ENCODE measurements around the gene LRIG1.

Gene LRIG1

DNA sequence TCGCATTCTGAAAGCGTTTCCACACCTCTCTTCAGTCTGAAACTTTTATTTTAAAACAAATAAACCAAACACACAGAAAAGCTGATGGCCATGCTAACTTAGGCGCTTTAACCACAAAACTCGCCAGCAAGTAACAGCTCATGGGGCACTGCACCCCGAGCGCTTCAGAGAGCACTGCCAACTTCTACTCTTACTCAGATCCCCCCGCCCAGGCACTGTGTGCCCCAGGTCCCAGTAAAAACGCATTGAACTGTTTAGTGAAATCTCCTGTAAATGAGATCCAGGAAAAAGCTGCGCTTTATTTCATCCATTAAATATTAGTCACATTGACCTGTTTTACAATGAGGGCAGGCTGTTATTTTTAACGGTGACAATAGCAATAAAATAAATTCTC, 99.7 kb downstream of the LRIG1 start:
- no peak for DNase-seq (ENCODE audit: low read depth)

DNA sequence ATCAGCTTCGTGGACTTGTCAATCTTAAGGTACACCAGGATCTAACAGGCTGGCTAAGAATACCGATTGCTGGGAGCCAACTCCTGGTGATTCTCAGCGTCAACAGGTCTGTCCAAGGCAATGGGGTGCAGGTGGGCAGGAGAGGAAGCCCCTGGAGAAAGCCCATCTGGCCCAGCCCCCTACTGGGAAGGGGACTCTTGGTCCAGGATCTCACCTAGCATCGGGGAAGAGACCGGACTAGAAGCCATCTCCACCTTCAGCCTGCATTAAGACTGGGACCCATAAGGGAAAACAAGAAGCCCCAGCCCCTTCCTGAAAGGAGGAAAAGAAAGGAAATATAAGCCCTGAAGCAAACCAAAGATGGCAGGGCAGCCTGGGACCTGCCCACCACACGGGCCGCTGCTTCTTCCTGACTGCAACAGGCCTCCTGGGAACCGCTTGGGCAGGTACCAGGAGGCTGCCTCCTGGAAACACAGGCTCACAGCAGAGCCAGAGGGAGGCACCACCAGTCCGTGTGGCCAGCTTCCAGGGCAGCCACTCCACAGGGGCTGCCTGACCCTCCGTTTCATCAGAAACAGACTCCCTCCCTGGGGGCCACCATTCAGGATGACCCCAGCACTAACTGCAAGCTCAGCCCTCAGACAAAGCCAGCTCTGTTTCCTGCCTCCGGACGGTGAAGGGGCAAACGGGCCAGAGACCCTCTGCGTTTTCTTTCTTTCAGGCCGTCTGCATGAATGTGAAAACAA, 100.2 kb downstream of the LRIG1 start:
- DNase-seq (ENCODE audit: low read depth) = no peak

DNA sequence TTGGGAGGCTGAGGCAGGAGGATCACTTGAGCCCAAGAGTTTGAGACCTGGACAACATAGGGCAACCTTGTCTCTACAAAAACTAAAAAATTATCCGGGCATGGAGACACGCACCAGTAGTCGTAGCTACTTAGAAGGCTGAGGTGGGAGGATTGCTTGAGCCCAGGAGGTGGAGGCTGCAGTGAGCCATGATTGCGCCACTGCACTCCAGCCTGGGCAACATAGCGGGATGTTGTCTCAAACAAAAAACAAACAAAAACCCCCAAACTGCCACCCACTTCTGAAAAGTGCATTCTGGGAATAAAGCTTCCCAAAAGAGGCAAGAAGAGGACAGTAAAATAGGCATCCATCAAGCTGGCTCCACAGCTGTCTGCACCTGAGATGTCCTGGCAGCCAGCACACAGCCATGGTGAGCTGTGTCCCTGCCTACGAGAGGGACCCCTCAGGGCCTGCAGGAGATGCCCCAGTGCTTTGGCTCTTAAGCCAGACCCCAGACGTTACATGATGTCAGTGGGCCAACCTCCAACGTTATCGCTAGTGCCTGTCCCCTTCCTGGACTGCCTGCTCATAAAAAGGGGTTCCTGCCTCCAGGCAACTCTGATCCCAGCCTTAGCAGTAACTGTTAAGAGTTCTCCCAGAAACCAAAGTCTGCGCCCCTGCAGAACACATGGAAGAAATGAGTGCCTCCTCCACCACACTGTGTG, 101.1 kb downstream of the LRIG1 start:
- no peak for DNase-seq (ENCODE audit: low read depth)

DNA sequence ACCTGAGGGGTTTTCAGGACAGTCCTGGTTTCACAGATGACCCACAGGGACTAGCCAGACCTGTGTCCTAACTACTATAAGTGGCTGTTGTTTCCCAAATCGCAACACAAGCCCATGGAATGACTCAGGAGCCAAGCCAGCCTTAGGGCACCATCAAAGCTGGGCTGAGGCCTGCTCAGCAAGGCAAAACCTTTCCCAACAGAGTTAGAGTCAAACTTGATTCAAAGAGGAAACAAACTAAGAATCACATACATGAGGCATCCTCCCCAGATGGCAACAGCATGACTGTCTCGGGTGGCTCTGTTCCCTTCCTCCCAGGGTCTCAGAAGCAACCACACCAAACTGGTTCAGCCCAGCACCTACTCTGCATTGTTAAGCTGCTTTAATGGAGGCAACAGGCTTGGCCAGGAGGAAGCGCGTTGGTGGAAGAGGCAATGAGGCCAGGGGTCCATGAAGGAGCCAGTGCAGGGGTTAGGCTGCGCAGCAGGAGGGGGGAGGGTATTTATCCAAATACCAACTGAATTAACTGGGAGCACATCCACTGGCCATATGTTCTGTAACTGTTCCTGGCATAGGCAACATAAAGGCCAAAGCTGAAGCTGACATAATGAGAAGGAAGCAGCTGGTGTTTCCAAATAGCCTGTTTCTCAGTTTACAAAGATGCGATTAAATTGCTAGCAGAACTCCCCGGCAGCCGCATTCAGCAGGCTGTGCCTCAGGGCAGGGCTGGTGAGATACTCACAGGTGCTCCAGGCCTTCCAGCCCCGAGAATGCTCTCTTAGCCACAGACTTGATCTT, 102.4 kb downstream of the LRIG1 start:
- no peak for DNase-seq (ENCODE audit: low read depth)

DNA sequence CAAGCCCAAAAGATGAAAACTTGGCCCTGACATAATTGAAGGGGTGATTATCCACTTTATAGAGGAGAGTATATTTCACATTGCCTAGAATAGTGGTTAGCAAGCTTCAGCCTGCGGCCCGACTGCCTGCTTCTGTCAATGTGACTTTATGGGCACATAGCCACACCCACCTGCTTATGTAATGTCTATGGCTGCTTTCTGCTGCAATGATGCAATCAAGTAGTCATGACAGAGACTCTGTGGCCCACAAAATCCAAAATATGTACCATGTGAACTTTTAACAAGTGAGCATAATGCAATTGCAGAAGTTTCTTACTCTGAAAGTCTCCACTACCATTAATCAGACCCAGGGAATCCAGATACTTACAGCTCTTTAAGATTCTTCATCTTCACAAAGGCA, 103.1 kb downstream of the LRIG1 start:
- no peak for DNase-seq (ENCODE audit: low read depth)

DNA sequence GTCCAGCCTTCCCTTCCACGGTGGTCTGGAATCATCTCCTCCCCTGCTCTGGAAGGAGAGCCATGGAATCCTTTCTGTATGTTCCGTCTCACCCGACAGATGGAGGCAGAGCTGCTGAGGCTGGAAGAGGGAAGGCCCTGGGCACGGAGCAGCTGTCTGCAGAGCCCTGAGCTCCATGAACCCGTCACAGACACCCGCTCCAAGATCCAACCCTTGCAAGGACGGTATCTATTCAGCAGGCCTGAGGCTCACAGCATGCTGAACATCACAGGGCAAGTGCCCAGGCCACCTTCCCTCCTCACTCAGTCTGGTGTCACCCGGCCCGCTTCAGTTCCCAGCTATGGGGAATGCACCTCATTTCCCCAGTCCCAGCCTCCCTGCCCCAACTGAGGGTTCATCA, 103.9 kb downstream of the LRIG1 start:
- DNase-seq (ENCODE audit: low read depth) = no peak

DNA sequence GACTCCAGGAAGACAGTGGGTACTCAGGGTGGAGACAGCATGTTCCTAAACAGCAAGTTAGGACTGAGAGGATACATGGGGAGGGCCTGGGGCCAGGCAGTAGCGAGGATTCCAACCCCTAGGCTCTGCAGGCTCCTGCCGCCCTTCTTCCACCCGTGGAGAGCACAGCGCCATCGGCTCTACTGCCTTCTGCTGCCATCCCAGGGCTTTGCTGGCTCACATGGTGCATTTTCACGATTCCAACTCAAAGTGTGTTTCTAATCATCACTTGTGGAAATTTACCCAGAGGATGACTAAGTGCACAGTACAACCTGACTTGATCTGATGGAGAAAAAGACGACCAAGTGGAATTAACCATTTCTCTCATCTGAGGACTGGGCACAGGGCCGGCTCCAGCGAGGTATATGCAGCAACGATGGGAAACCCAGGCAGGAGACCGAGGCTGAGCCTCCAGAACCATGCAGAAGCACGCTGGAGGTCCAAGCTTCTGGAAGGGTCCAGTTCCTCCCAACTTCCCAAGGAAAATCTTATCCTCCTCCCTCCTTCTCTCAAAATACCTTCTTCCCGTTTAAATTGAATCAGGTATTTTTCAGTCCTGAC, 104.6 kb downstream of the LRIG1 start:
- DNase-seq (ENCODE audit: low read depth) = no peak

DNA sequence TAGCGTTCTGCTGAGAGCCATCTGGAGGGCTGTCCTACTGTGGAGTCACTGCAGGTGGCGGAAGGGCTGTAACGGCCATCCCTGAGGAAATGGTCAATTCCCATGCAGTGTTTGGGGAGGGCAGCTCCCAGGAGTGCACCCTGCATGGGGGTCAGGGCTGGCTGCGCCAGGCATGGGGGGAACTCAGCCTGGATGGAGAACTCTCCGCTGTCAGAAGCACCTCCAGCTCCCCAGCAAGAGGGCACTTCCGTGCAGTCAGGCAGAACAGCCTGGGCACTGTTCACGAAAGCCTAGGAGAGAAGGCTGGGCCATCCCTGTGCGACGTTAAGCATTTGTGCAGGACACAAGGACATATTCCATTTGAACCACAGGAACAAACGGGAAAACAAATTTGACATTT, 105.2 kb downstream of the LRIG1 start:
- DNase-seq (ENCODE audit: low read depth) = no peak

DNA sequence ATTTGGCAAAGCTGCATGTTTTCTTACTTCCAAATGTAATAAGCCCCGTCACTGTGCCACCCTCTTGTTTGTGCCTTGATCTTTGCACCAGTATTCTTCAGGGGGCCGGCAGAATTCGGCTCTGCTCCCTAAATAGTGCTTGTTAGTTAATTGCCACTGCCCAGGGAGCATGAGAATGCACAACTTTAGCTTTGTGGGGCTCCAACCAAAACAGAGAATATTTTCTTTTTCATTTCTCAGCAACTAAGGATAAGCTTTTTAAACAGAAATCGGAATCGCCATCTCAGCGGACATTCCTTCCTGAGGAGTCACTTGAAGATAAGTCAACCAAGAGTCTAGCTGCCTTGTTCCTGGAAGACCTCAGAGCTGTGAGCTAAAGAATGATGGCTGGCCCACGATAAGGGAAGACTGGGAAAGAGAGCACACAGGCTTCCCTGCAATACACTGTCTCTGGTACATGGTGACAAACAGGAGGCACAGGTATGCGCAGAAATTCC, 106.0 kb downstream of the LRIG1 start:
- no peak for DNase-seq (ENCODE audit: low read depth)

DNA sequence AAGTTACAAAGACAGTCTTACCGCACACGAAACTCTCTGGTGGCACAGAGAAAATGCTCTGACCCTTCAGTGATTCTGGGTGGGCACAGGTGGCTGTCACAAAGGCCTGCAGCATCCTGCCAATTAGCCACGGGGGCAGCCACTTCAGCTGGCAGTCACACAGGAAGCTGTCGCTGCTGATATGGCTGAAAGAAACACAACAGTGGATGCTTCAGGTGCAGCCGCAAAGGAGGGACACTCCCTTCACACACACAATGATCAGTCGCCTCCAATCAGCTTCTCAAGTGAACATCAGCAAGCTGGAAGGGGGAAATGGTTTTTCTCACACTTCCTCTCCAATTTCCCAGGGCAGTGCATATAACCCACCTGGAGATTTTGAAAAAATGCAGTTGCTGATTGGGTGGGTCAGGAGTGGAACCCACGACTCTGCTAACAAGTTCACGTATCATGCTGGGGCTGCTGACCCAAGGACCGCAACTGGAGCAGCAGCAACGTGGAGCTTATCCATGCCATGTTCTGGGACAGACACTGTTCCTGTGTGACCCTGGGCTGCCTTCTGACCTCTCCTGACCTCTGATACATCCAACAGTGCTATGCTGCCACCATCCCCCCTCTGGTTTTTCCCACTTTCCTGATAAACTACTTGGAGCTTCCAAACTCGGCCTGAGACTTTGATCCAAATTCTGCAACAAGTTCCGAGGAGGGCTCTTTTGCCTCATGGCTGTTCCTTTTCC, 106.6 kb downstream of the LRIG1 start:
- DNase-seq (ENCODE audit: low read depth) = peak; percentile 16

DNA sequence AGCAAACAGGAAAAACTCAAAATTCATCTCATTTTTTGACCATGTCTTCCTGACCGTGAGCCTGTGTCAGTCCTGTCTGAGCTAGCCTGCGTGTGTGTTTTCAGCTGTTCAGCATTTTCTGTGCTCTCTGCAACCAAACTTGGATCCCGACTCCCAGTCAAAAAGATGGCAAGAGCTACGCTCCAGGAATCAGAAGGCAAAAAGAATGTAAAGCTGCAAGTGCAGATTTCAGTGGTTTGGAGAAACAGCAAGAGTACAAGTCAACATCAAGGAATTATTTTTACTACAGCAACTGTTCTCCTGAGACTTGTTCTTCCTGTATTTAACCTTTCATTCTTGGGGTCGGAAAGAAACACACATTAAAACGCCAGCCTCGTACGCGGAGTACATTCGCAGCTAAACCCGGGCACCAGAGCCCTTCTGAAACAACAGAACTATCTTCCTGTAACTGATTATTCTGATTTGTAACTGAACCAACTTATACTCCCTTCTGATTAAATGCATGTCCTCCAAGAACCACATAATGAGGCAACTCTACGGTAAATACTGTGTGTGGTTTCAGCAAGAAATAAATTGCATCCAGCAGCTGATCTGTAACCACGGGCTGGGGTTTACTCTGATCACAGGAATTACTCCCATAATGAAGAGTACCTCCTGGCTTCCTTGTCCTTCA, 107.4 kb downstream of the LRIG1 start:
- DNase-seq (ENCODE audit: low read depth) = no peak

DNA sequence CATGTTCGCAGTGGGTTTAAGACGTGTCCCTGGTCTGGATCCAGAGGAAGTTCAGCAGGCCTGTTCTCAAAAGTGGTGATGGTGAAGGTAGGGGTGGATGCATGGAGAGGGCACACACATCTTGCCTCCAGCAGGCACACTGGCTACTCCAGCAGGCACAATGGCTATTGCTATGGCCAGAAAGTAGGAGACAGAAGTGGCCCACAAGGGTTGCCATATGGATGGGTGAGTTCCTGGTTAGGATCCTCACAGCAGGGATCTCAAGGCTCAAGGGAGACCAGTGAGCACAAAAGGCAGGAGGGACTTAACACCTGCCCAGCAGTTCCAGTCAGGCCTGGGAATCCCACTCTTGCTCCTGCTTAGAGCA, 107.9 kb downstream of the LRIG1 start:
- no peak for DNase-seq (ENCODE audit: low read depth)

DNA sequence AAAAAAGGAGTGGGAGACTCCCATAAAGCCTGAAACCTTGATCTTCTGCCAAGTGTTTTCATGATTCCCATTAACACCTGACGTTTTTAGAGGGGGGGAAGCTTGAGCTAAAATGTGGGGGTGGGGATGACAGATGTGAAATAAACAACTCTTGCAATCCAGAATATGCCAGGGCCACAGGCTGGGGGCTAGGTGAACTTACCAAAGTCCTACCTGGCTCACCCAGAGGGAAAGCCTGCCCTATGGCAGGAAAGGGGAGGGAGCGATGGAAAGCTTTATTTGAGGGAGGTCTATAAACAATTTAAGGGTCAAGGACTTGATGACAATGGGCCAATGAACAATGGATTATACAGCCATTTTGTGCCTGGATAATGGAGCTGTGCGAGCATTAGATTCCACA, 108.3 kb downstream of the LRIG1 start:
- DNase-seq (ENCODE audit: low read depth) = no peak

DNA sequence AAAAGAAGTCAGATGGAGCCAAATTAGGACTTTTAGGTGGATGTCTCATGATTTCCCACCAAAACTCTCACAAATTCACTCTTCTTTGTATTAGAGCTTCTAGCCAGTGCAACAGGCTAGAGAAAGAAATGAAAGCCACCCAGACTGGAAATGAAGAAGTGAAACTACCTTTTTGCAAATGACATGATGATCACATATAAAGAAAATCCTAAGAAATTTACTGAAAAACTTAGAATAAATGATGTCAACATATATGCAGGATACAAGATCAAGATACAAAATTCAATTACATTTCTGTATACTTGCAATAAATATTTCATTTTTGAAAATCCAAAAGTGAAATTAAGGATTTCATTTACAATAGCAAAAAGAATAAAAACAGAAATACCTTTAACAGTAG, 110.8 kb downstream of the LRIG1 start:
- no peak for DNase-seq (ENCODE audit: low read depth)

DNA sequence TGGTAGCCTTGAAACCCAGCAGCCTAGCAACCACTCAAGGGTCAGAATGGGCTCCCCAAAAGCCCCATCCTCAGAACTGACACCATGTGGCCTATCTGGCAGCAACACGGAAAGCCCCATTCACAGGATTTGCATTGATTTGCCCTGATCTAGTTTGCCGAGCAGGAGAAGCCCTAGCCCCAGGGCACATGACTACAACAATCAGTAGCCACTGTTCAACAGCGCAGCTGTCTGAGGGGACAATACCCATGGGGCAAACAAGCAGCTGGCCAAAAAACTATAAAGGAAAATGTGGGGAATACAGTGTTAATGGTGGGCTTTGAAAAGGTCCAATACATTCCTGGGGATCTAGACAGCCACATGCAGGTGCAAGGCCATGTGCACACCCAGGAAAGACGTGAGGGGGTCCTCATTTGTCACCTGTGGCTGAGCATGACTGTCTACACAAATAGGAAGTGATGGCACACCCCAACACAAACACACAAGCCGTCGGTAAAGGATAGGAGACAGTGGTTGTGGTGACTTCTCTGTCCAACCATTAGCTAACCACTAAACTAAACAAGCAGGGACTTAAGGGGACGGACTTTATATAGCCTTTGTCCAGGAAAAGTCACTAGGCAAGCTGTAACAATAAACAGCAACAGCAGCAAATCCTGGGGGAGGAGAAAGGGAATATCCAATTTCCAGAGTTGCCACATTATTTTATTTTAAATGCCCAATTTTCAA, 113.7 kb downstream of the LRIG1 start:
- no peak for DNase-seq (ENCODE audit: low read depth)

DNA sequence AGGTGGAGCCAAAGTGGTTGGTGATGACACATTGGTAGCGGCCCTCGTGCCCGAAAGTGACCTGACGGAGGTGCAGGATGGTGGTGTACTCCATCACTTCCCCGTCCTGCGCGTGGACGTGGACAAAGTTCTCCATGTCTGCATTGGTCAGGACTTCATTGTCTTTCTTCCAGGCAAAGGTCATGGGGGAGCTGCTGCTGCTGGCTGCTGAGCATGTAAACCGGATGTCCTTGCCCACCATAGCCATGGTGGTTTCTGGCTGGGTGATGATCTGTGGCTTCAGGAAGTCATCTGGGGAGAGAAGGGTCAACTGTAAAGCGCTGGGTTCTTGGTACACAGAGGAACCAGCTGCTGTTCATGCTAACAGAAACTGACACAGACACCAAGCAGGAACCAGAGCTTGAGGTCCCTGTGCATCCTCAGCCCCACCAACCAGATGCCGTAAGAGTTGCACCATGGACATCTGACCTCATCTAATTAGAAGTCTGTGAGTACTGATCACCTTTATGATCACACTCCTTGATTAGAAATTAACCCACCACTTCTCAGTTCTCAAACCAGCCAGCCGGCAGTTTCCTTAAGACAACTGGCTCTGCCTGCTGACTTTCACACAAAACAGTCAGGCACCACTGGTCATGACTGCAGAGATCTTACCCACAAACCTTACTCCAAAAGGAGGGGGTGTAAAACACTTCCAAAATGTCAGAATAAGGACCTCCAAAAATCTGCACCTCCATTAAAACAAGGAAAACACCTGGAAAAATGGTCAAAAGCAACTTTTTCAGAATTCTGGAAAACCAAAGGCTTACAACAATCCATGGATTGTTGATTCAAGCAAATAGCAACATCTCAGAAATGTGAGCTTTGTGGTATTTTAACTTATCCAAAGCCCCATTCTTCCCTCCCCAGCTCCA, 114.6 kb downstream of the LRIG1 start:
- no peak for DNase-seq (ENCODE audit: low read depth)

DNA sequence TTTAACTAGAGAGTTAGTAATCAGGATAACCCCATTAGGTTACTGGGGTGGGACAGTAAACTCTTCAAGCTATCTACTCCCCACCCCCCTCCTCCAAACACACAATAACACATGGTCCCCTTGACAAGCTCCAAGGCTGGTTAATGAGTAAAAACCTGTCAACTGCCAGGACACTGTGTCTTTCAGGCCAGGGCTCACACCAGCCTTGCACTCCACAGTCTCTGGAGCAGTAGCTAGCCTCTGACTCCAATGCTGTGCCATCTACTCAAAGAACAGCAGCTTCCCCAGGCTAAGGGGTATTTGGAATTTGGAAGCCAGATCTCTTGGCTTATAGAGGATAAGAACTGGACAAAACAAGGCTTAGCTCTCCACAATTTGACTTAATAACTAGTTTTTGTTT, 115.8 kb downstream of the LRIG1 start:
- DNase-seq (ENCODE audit: low read depth) = no peak

DNA sequence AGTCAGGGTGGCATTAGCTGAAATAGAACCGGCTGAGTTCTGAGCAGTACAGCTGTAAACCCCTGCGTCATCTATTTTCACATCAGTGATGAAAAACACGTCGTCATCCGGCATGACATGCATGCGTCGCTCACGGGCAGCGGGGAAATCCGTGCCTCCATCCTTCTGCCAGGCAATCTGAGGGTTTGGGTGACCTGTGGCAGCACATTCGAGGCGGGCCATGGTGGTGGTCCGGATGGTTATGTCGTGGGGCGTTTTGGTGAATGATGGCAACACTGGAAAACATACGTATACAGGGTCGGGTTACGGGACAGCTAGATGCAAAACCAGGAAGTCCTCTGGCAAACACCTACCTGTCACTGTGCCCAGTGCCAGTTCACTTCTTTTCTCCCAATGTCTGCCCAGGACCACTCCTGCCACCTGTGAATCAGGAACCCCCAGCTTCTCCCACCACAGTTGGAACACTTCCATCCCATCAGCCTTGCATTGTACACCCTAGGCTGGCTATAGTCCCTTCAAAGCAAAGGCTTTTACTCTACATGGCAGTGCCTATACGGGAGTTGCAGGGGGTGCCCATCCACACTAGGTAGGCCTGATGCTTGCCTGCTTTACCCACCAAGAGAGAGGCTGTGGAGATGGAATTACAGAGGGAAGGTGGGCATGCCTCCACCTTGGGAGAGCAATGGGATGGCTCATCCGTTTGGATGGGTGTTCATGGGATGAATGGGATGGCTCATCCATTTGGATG, 116.7 kb downstream of the LRIG1 start:
- DNase-seq (ENCODE audit: low read depth) = no peak

DNA sequence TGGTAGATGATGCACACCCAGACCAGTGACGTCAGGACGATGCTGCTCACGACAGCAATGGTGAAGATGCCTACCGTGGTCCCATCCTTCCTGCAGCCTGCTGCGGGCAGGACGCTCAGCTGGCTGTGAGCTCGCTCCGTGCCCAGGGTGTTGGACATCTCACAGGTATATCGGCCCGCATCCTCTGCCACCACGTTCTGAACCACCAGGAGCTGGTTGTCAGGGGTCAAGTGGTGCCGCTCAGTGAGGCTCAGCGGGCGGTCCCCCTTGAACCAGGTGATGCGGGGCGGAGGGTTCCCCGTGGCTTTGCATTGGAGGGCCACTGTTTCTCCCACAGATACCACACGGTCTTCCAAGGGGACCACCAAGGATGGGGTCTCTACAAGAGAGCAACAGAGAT, 117.8 kb downstream of the LRIG1 start:
- DNase-seq (ENCODE audit: low read depth) = no peak

Data from activated T-cell treated with anti-CD3 and anti-CD28 coated beads for 24 hours (primary cell).